HG03097 (cell line): ENCODE results near the gene OR51D1.

Experiments used
- ATAC-seq: cut with Tn5 transposase; IDR thresholded peaks from one replicate; pipeline ENCODE4 v1.9.1; 2021; ENCODE audit not compliant: unreplicated experiment, low FRiP score

OR51D1 gene

GRCh38 chr11:4643682-4644081 is 6.4 kb downstream of the OR51D1 start, which contains the start of gene OR51E1:
OR51E1 (plus strand) TSS chr11:4643982; CDS start chr11:4652527, 8,545 bp downstream.
- no peak for ATAC-seq

- ATAC-seq, result no peak
These were observed 7.0 kb downstream of the OR51D1 start for GRCh38 chr11:4644233-4644632.

- no peak for ATAC-seq
These were observed 8.7 kb downstream of the OR51D1 start for GRCh38 chr11:4645974-4646373.

GRCh38 chr11:4647766-4648165 is 10.5 kb downstream of the OR51D1 start:
- no peak for ATAC-seq

GRCh38 chr11:4654635-4655369 is 17.5 kb downstream of the OR51D1 start:
- ATAC-seq, result no peak

- ATAC-seq, result no peak
These were observed 21.6 kb downstream of the OR51D1 start for GRCh38 chr11:4658629-4659445.

GRCh38 chr11:4662876-4663275 is 25.6 kb downstream of the OR51D1 start:
- no peak for ATAC-seq

GRCh38 chr11:4664183-4664582 is 26.9 kb downstream of the OR51D1 start:
- ATAC-seq, result no peak

GRCh38 chr11:4664786-4665185 is 27.5 kb downstream of the OR51D1 start:
- no peak for ATAC-seq

- no peak for ATAC-seq
These were observed 28.1 kb downstream of the OR51D1 start for GRCh38 chr11:4665424-4665823.

GRCh38 chr11:4671741-4672140 is 34.5 kb downstream of the OR51D1 start:
- no peak for ATAC-seq

GRCh38 chr11:4672470-4672869 is 35.2 kb downstream of the OR51D1 start:
- ATAC-seq, result no peak

- no peak for ATAC-seq
These were observed 36.5 kb downstream of the OR51D1 start for GRCh38 chr11:4673781-4674180.

GRCh38 chr11:4677948-4678347 is 40.7 kb downstream of the OR51D1 start:
- ATAC-seq, result no peak

GRCh38 chr11:4680341-4680740 is 43.1 kb downstream of the OR51D1 start:
- no peak for ATAC-seq

- no peak for ATAC-seq
These were observed 45.5 kb downstream of the OR51D1 start for GRCh38 chr11:4682623-4683419.

- ATAC-seq, result no peak
These were observed 47.5 kb downstream of the OR51D1 start for GRCh38 chr11:4684631-4685285.
